NCI-H226 (cell line): ENCODE measurements around the gene MTUS2.

Source experiments
- DNase-seq: peaks from one replicate; pipeline ENCODE4 v3.0.0-alpha.2; 2015

The MTUS2 gene

DNA sequence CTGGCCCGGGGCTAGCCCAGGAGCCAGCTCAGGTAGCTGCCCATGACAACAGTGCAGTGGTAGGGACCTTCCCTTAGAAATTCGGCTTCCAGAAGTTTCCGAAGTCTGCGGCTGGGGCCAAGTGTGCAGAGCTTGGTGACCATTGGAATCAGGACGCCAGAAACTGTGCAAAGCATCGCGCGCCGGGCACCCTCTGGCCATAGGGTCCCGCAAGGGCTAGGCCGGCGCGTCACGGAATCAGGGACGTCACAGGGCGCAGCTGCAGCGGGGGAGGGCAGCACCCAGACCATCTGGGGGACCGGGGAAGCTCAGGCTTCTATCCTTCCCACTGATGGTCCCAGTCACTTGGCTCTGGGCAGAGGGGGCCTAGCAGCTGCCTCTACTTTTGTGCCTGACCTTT is 219.1 kb downstream of the MTUS2 start:
- no peak for DNase-seq

DNA sequence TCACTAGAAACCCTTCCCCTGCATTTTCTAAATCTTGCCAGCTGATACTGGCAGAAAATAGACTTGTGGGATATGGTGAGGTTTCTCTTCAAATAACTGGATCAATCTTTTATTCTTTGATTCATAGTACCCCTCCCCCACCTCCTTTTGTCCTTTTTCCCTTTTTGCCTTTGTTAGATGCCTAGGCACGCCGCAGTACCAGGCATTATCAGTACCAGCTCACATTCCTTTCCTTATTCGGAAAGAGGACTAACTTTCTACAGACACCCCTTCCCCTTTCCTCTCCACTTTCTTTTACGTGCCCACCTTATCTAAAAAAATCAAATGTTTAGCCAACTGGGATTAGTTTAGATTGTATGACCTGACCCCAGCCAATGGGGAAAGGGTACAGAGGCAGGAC is 226.4 kb downstream of the MTUS2 start:
- no peak for DNase-seq

DNA sequence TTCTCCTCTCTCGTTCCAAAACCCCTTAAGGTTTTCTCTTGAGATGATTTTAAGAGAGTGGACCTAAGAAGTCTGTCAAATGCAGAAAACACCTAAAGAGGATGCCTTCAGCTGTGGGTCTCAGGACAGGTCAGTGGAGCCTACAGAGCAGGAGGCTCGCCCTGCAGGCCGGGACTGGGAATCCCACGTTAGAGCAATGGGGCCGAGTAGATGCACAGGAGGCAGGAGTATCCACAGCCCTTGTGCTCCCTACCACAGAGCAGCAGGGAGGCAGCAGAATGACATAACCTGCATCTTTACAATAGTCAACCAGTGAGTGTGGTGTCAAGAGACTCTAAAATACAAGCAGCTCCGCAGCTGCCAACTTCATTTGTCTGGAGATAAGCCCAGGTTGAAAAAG is 229.4 kb downstream of the MTUS2 start:
- DNase-seq = no peak

DNA sequence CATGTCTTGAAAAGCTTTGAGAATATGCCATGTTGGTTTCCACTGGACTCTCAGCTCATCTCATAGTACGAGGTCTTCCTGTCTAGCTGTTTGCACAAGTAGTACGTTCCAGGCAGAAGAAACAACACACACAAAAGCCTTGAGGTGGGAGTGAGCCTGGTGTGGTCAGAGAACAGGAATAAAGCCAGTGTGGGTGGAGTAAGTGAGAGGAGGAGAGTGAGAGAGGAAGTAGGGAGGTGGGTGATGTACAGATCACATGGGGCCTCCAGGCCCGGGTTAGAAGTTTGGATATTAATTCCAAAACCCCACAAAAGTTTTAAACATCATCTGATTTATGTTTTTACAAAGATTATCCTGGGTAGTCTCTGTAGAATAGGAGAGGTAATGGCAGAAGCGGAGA is 230.6 kb downstream of the MTUS2 start:
- no peak for DNase-seq

DNA sequence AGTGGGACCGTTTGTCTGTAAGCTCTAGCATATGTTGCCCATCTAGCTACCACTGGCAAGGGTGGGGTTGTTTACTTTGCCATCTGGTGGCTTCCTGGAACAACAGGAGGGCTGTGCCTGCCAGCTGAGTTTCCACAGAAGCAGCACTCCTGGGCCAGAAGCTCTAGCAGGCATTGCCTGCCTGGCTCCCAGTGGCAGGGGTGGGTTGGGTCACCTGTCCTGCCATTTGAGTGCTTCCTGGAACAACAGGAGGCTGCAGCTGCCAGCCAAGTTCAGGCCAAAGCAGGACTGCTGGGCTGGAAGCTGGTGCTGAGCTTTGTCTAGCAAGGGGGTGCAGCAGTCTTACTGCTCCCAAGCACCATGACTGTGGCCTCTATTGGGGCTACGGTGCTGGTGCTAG is 239.7 kb downstream of the MTUS2 start:
- no peak for DNase-seq

DNA sequence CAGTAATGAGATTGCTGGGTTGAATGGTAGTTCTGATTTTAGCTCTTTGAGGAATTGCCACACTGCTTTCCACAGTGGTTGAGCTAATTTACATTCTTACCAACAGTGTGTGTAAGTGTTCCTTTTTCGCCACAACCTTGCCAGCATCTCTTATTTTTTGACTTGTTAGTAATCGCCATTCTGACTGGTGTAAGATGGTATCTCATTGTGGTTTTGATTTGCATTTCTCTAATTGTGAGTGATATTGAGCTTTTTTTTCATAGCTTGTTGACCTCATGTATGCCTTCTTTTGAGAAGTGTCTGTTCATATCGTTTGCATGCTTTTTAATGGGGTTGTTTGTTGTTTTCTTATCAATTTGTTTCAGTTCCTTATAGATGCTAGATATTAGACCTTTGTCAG is 245.0 kb downstream of the MTUS2 start:
- no peak for DNase-seq

DNA sequence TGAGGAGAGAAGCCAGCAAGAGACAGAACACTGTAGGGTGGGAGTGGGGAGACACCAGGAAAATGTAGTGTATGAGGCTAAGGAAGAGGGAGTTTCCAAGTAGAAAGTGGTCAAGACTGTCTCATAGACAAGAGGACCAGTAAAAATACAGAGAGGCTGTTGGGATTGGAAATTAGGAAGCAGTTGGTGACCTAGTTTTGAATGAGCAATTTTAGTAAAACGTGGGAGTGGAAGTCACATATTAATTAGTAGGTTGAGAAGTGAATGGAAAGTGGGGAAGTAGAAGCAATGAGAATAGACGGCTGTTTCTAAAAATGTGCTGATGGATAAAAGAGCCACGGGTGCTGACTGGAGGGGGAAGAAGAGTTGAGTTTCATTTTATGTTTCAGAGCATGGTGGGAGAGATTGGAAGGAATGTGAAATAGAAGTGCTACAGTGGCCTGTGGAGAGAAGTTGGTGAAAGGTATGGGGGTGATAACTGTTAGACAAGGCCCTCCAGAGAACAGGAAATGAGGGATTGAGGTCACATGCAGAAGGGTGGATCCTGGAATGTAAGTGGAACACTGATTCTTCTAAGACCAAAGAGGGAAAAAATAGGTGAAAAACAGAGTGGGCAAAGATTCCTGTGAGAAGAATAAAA is 247.3 kb downstream of the MTUS2 start:
- DNase-seq = no peak

DNA sequence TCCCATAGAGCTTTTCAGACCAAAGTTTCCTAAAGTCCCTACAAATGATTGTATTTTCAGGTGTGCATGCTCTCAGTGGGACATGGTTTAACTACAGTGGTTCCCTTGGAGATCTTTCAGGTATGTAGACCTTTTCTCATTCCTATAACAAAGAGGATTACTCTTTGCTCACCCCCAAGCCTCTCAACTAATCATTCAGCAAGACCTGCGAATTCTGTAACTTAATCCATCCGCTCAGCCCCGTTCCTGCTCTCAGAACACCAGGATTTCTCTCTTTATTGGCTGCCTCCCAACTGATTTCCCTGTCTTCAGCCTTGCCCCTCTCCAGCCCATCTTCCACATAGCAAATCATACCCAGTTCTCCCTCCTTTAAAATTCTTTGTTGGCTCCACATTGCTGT is 253.6 kb downstream of the MTUS2 start:
- no peak for DNase-seq

DNA sequence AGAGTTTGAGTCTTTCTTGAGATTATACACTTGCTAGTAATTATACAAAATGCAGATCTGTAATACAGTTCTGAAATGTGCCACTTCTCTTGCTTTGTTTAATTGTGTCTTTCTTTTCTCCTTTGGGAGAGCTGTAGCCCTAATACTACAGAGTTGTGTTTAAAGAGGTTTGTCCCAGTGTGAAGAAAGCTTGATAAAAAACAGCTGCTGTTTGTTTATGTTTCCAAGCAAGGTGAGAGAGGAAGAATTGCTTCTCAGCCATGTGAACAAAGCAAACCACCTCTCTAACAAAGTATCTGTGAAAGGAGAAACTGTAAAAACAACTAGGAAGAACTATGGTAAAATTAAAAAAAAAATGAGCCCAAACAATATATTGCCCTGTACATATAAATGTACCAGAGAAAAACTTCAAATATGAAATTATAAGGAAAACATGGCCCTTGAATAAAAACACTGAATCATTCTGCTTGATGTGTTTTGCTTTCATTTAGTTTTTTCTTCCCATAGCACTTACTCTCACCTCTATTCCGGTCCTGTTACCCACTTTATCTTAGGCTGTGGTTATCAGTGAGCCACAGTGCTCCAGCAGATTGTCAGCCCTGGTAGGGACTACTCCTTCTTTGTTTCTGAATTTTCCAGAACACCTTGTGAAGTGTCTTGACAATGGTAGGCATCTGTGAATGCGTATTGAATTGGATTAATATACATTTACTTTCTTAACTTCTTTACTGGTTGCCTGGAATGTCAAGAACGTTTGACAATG is 257.1 kb downstream of the MTUS2 start:
- DNase-seq = no peak

DNA sequence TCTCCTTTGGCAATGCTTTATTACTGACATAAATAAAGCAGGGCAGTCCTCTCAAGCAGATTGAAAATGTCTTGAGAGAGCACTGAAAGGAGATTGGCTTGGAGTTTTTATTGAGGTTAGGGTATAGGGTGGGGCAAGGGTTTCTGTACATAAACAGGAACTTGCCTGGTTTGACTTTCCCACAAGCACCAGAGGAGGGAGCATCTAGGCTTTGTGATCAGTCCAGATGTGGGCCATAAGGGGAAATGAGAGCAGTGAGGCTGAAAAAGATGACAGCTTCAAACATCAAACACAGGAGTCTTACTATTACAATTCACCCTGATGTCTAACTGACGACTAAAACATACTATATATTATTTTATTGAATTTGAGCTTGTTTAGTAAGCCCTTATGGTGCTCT is 260.9 kb downstream of the MTUS2 start:
- DNase-seq = no peak

DNA sequence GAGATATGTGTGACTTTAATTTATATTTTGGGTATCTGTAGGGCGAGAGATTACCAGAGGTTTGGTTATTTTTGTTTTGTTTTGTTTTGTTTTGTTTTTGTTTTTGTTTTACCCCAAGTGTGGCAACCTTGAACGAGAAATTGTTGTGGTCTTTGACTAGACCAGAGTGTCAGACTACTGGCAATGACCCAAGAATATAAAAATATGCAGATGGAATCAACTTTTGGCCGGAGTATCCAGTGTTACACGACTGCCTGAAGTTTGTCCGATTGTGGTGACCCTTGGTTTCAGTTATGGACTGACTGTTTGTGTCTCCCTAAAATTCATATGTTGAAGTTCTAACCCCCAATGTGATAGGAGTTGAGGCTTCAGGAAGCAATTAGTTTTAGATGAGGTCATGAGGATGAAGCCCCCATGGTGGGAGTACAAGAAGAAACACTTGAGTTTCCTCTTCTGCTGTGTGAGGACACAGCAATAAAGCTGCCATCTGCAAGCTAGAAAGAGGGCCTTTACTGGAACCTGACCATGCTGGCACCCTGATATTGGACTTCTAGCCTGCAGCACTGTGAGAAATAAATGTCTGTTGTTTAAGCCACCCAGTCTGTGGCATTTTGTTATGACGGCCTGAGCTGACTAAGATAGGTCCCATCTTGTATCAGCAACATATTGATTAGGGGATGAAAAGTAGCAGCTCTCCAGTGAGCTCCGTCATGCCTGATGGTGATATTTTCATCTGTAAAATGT is 261.7 kb downstream of the MTUS2 start:
- DNase-seq = no peak

DNA sequence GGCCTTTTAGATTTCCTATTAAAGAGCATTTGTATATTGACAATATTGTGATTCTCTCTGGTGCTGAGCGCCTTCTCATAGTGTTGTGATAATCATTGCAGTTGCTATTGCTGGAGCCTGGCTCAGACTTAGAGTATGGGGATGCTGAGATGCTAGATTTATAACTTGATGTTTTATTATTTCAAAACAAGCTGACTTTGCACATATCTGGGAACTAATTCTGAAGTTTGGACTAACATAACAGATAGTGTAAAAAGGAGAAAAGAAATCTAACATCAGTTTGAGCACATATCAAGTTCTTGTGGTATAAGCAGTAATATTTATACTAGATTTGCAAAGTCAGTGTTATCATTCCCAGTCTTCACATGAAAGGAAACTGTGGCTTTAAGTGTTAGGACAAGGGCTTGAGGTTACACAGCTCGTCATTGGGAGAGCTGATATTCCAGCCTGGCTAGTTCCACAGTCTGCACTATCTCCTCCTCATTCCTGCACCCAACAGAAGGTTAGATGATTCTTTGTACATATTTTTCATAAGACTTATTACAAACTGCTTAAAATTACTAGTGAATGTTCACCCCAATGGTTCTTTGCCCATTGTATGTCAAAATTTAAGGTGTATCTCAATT is 279.8 kb downstream of the MTUS2 start:
- no peak for DNase-seq

DNA sequence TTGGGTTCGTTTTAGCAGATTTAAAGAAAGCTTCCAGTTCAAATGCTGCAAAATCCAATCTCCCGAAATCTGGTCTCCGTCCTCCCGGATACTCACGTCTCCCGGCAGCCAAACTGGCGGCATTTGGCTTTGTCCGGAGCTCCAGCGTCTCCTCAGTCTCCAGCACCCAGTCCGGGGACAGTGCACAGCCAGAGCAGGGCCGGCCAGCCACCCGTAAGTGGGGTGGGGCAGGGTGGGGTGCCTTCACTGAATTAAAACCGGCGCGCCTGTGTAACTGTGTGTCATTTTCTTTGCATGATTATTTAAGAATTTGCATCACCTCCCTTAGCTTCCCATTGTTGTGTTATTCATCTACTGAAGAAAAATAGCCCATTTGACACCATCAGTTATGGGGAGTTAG is 280.6 kb downstream of the MTUS2 start:
- DNase-seq = no peak

DNA sequence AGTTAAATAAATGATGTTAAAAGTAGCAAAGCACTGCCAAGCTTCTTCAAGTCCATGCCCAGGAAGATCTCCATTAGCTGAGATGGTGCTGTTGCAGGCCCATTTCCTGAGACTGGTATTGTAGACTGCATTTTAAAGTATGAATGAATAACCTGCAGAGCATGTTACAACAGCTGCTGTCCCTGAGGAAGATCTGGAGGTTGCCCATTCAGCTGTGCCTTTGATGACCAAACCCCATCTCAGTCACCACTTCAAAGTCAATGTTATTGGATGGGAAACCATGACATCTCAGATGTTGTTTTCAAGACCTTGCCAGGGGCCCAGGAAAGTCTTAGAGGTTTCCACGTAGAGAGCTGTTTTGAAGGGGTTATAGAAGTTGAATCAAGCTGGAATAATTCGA is 281.3 kb downstream of the MTUS2 start:
- no peak for DNase-seq

DNA sequence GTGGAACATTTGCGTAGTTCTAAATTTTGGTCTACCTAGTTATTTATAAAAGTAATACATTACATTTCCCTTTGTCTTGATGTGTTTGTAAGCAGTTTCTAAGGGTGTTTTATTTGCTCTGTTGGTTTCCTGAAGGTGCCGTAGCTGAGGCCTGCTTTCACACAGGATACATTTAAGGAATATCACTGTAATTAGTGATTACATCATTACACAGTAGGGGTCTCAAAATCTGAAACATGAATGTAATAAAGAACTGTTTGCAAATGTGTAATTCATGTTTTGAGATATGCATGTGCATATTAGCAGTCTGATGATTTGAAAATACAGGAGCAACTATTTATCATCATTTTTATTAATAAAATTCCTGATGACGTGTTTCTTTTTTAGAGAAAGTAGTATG is 281.8 kb downstream of the MTUS2 start:
- no peak for DNase-seq

DNA sequence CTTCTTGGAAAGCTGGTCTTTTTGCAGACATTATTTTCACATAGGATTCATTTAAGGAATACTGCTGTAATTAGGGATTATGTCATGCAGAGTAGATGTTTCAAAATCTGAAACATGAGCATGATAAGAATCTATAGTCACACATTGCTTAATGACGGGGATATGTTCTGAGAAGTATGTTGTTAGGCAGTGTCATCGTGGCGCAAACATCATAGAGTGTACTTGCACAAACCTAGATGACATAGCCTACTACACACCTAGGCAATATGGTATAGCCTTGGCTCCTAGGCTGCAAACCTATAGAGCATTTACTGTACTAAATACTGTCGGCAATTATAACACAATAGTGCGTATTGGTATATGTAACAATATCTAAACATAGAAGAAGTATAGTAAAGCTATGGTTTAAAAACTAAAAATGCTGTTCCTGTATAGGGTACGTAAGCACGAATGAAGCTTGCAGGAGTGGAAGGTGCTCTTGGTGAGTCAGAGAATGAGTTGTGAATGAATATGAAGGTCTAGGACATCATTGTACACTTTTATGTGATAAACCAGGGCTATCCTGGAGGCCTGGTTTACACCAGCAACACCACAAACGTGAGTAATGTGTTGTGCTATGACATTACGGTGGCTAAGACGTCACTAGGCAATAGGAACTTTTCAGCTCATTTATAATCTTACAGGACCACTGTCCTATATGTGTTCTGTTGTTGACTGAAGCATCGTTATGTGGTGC is 283.1 kb downstream of the MTUS2 start:
- no peak for DNase-seq

DNA sequence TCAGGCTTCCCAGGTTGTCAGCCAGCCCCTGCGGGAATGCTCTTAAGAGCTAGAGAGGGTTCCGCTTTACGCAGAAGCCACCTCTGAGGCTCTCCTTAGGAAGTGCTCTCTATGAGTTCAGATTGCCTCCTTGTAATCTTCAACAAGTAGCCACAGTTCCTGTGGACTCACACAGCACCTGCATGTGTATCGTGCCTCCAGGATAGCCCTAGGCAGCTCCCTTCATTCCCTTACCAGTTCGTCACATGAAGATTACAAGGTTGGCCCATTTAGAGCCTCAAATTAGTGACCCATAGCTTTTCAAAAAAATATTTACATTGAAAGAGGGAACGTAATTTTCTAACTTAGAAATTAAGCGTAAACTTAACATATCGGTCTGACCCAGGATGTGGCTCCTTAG is 284.3 kb downstream of the MTUS2 start:
- no peak for DNase-seq

DNA sequence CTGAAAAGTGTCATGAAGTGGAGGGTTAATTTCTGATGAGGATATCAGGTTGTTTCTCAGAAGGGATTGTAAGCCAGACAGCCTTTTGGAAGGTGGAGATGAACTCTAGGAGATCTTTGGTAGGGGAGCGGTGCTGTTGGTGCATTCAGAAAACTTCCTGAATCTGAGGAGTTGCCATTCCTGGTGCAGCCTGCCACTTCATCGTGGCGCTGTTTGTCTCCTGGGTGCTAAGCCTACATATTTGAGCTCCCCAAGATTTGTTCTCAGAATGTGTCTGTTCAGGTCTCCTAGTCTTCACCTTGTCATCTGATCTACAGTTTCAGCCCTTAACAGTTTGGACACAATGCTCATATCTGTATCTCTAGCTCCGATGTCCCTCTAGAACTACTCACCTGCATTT is 285.6 kb downstream of the MTUS2 start:
- no peak for DNase-seq

DNA sequence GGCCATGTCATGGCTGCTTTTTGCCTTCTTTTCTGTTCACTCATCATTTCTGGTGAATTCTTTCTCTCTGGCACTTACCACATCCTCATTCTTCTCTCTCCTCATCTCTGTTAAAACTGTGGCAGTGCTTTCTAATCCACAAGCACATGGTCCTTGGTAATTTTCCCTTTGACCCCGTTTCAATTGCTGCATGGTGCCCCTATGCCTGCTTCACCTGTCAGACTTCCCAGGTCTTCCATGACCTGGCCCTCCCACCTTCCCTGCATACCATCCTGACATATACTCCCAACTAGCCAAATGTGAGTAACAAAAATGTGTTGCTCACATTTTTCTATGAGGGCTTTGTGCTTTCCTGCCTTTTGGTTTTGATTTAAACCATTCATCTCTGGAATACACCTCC is 286.5 kb downstream of the MTUS2 start:
- DNase-seq = no peak

DNA sequence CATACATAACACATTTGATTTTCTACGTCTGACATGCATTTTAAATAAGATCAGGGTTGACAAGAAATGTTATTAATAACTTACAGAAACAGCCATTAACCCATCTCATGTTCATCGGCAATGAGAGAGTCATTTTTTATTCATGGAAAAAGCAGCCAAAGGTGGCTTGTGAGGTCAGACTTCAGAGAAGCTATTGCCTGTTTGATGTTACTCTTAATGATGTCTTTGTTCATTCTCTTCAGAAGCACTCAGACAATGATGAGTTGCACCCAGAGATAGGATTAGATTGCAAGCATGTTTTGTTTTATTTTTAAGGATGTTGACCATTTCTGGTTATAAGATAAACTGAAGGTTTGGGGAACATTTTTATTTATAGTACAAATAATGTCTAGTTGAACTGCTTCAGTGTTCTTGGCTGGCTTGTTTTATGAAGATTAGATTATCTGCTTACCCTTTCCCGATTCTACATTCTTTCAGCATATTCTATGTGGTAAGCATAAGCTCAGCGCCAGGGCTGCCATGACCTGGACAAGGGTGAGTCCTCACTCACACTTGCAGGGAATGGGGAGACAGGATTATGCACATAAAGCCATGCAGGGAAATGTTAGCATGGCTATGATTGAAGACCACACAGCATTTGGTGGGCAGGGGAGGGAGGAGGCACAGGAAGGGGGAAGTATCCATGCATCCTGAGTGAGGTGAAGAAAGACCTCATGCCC is 288.1 kb downstream of the MTUS2 start:
- DNase-seq = no peak

DNA sequence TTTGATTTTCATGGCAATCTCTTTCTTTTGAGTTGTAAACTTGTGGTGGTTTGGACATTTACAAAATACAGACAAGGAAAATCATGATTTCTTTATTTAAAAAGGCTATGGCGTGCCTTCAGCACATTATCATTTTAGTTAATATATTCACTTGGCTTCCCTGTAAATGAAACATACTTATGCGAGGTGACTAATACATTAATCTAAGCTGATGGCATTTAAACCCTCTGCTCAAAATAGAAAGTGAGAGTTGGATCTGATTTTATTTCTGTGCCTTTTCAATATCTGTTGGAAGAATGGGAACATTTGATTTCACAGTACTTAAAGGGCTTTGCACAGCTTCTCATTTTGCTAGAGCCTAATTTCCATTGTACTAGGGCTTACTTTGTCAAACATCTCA is 289.8 kb downstream of the MTUS2 start:
- DNase-seq = no peak

DNA sequence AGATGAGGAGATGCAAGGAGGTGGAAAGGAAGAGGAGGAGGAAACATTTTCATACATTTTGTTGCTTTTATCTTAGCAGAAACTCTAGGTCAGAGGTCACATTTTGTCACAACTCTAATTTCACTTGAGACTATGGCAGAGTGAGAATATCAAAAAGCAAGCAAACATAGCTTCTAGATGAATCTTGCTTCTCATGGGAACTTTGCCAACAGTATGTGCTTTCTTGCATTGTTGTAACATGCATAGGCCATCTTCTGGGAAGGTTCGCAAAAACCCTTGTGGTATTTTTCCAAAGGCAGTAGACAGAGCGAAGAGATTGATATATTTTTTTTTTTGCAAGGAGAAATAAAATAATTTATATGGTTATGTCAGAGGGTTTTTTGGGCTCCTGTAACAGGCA is 291.3 kb downstream of the MTUS2 start:
- DNase-seq = no peak
